HepG2 (cell line): Measurements from ENCODE around the gene ZNF22.

ENCODE experiments used
- ARNTL ChIP-seq: sonication (generic); formaldehyde crosslinking; IDR thresholded peaks from 2 replicates; pipeline ENCODE4 v1.4.0; 2020; ENCODE audit warnings: mild to moderate bottlenecking, missing genetic modification reagents
- EZH2 ChIP-seq: conservative IDR thresholded peaks from 2 replicates; pipeline ENCODE4 v1.6.1; 2012; ENCODE audit warnings: mild to moderate bottlenecking, low read depth, low read length, moderate library complexity
- MTF1 ChIP-seq: sonication (generic); formaldehyde crosslinking; IDR thresholded peaks from 2 replicates; pipeline ENCODE4 v1.5.0; 2020; ENCODE audit warnings: missing genetic modification reagents
- TF ChIP-seq, protein P1 (sequence below): sonication (generic); formaldehyde crosslinking; IDR thresholded peaks from 2 replicates; pipeline ENCODE4 v1.4.0; 2020; ENCODE audit warnings: missing genetic modification reagents
- TF ChIP-seq, protein P2 (sequence below): sonication (generic); formaldehyde crosslinking; IDR thresholded peaks from 2 replicates; pipeline ENCODE4 v1.9.0; 2021; ENCODE audit warnings: missing genetic modification reagents, borderline replicate concordance

DNA sequence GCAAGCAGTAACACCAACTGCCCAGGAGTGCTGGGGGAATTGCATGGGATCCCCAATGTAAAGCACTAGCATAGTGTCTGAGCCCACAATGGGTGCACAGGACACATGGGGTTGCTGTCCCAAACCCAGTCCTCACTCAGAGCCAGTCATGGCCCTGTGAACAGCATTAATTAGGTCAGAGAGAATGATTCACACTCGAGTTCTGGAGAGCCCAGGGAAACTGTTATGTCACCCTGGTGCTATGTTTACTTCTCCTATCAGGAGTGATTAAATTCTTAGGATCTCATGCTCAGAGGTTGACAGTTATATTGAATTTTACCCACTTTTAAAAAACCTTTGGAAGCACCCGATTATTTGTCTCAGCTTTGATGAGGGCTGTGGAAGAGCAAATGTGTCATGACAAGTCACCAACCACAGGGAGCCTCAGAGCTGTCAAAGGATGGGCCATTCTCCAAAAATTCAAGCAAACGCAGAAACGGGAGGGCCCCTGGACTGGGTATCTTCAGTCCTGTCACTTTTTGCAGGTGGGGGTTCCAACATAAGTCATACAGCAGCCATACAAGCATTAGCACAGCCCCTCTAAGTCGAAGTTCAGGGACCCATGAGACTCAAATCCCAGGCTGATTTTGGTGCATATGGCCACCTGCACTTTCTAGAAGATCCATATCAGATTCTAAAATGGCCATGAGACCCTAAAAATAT is 42.4 kb upstream of the ZNF22 start:
- TF ChIP-seq MTF1 (CRISPR knock-in tag): no peak
- TF ChIP-seq EZH2: no peak
- TF ChIP-seq, protein P1, sequence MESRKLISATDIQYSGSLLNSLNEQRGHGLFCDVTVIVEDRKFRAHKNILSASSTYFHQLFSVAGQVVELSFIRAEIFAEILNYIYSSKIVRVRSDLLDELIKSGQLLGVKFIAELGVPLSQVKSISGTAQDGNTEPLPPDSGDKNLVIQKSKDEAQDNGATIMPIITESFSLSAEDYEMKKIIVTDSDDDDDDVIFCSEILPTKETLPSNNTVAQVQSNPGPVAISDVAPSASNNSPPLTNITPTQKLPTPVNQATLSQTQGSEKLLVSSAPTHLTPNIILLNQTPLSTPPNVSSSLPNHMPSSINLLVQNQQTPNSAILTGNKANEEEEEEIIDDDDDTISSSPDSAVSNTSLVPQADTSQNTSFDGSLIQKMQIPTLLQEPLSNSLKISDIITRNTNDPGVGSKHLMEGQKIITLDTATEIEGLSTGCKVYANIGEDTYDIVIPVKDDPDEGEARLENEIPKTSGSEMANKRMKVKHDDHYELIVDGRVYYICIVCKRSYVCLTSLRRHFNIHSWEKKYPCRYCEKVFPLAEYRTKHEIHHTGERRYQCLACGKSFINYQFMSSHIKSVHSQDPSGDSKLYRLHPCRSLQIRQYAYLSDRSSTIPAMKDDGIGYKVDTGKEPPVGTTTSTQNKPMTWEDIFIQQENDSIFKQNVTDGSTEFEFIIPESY (CRISPR knock-in tag): no peak
- TF ChIP-seq ARNTL (CRISPR knock-in tag): no peak
- TF ChIP-seq, protein P2, sequence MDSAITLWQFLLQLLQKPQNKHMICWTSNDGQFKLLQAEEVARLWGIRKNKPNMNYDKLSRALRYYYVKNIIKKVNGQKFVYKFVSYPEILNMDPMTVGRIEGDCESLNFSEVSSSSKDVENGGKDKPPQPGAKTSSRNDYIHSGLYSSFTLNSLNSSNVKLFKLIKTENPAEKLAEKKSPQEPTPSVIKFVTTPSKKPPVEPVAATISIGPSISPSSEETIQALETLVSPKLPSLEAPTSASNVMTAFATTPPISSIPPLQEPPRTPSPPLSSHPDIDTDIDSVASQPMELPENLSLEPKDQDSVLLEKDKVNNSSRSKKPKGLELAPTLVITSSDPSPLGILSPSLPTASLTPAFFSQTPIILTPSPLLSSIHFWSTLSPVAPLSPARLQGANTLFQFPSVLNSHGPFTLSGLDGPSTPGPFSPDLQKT: no peak
